Peyer's patch (tissue), 4 donors: ENCODE measurements around the gene ACSM6. TPM values are rescaled to one million over a fixed set of nuclear protein-coding genes. Genes with fewer than 3 reads are reported as not detected.

ENCODE experiments used
- DNase-seq, 3 donors: peaks; one replicate each; pipeline ENCODE4 v3.0.0-alpha.2; 2017 to 2019
- H3K27ac ChIP-seq, 4 donors: fragments of 200-600 bp; sonication (generic); one replicate each; pipeline ENCODE4 v1.5.1; 2016 to 2019
- H3K27me3 ChIP-seq, 2 donors: fragments of 200-600 bp; sonication (generic); one replicate each; pipeline ENCODE4 v1.5.1; 2019
- H3K36me3 ChIP-seq, 3 donors: fragments of 200-600 bp; sonication (generic); one replicate each; pipeline ENCODE4 v1.5.1; 2016 to 2019
- H3K4me1 ChIP-seq, 4 donors: fragments of 200-600 bp; sonication (generic); one replicate each; pipeline ENCODE4 v1.5.1; 2016 to 2019
- H3K4me3 ChIP-seq, 4 donors: fragments of 200-600 bp; sonication (generic); 1 replicate in 3 of 4; 2 replicates in 1 of 4; pipeline ENCODE4 v1.5.1; 2016 to 2019; ENCODE audit warnings: mild to moderate bottlenecking in 1 of 4
- H3K9me3 ChIP-seq, 4 donors: fragments of 200-600 bp; sonication (generic); one replicate each; pipeline ENCODE4 v1.5.1; 2016 to 2019; ENCODE audit warnings: mild to moderate bottlenecking in 1 of 4
- POLR2A ChIP-seq, 2 donors: fragments of 450-650 bp; IDR thresholded peaks; one replicate each; pipeline ENCODE4 v1.5.1; 2017; ENCODE audit warnings: antibody characterized with exemption in 2 of 2, mild to moderate bottlenecking in 2 of 2, moderate library complexity in 2 of 2
- total RNA-seq, 4 donors: library from RNA; depleted of rRNA; stranded (reverse); fragments of >200 nt; gene quantifications; one replicate each; pipeline ENCODE4 v1.1.0, GENCODE V29; 2016
- TF ChIP-seq, protein P1 (sequence below), 6 experiments: fragments of 450-650 bp in 4 of 6; fragments of 200-600 bp in 2 of 6; sonication (generic) in 1 of 6; IDR thresholded peaks; one replicate each; pipeline ENCODE4 v1.5.1; 2017 to 2019; ENCODE audit warnings: antibody characterized with exemption in 6 of 6, mild to moderate bottlenecking in 3 of 6, moderate library complexity in 1 of 6

ACSM6 gene
- total RNA-seq, 4 donors from 2014 or later = not detected

DNA sequence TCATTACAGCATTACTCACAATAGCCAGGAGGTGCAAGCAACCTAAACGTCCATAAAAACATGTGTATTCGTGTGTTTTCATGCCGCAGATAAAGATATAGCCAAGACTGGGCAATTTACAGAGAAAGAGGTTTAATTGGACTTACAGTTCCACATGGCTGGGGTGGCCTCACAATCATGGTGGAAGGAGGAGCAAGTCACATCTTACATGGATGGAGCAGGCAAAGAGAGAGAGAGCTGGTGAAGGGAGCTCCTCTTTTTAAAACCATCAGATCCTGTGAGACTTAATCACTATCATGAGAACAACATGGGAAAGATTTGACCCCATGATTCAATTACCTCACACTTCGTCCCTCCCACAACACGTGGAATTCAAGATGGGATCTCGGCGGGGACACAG lies 63.8 kb downstream of the ACSM6 start:
- Histone ChIP-seq H3K4me1 (peaks cover 0 to 18% (median 0%) of the 10 kb centered on the region in 4 donors), H3K4me3 (no peak overlapping the region), H3K9me3 (no peaks in the 10 kb centered on the region), H3K27me3 (no peaks in the 10 kb centered on the region), H3K36me3 (peaks cover 0 to 72% (median 0%) of the 10 kb centered on the region in 3 donors), H3K27ac (no peak overlapping the region)
- TF ChIP-seq, protein P1, sequence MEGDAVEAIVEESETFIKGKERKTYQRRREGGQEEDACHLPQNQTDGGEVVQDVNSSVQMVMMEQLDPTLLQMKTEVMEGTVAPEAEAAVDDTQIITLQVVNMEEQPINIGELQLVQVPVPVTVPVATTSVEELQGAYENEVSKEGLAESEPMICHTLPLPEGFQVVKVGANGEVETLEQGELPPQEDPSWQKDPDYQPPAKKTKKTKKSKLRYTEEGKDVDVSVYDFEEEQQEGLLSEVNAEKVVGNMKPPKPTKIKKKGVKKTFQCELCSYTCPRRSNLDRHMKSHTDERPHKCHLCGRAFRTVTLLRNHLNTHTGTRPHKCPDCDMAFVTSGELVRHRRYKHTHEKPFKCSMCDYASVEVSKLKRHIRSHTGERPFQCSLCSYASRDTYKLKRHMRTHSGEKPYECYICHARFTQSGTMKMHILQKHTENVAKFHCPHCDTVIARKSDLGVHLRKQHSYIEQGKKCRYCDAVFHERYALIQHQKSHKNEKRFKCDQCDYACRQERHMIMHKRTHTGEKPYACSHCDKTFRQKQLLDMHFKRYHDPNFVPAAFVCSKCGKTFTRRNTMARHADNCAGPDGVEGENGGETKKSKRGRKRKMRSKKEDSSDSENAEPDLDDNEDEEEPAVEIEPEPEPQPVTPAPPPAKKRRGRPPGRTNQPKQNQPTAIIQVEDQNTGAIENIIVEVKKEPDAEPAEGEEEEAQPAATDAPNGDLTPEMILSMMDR (IDR thresholded peaks at IDR 0.05) = no peak
- no peak for TF ChIP-seq POLR2A (IDR thresholded peaks at IDR 0.05)
- no peak for DNase-seq

DNA sequence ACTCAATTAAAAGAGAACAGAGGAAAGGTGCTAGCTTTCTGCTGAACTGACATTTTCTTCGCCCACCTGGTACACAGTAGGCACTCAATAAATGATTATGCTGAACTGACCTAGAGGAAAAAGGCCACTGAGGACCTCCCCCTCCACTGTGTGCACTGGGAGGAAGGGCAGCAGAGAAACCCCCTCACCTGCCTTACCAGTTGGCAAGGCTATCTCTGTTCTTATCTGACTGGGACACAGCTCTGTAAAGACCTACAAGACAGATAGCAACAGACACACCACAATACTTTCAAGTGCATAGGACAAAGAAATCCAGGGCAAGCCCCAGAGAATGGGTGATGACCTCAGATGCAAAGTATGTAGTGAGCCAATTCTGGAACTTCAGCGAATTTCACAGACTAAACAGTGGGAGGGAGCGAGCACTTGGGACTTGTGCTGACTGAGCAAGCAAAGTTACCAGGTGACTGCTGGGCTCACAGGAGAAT lies 66.4 kb downstream of the ACSM6 start:
- Histone ChIP-seq H3K36me3 (peaks cover 0 to 89% (median 0%) of the 10 kb centered on the region in 3 donors), H3K4me3 (no peak overlapping the region), H3K4me1 (peaks cover 0 to 21% (median 1%) of the 10 kb centered on the region in 4 donors), H3K27ac (peak overlapping the region in 3 of 4 donors; percentile 31 to 65 (median 60)), H3K9me3 (no peaks in the 10 kb centered on the region), H3K27me3 (no peaks in the 10 kb centered on the region)
- no peak for DNase-seq
- TF ChIP-seq, protein P1 (IDR thresholded peaks at IDR 0.05) = no peak
- TF ChIP-seq POLR2A (IDR thresholded peaks at IDR 0.05) = no peak

DNA sequence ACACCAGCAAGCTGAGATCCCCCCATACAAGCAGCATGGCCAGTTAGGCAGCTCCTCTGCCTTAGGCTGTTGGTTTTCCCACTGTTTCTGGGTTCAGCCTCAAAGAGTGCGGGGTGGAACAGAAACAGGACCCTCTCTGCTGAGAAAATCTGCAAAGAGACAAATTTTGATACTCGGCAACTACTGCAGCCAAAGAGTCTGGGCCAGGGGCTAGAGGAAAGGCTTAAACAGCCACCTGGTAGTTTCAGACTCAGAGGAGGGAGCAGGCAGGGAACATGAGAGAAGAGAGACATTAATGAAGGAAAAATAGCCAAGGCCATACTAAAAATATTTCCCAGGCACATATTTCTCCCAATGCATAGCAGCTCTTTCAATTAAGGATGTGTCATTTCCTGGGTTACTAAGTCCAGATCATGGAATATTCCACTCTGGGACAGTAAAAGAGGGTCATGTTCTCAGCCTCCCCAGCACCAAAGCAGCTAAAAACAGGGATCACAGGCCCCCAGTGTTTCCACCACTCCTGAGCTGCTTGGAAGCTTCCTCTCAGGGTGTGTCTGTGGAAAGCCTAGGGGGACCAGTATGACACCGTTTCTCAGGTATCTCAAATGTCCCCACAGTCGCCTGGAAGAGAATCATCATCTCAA lies 67.0 kb downstream of the ACSM6 start:
- no peak overlapping the region for H3K4me3 ChIP-seq
- peaks cover 0 to 26% (median 1%) of the 10 kb centered on the region in 4 donors for H3K4me1 ChIP-seq
- H3K36me3 ChIP-seq = peaks cover 0 to 87% (median 0%) of the 10 kb centered on the region in 3 donors
- H3K27ac ChIP-seq = peak overlapping the region in 3 of 4 donors; percentile 31 to 65 (median 60)
- no peaks in the 10 kb centered on the region for H3K9me3 ChIP-seq
- TF ChIP-seq POLR2A (IDR thresholded peaks at IDR 0.05) = no peak
- TF ChIP-seq, protein P1 (IDR thresholded peaks at IDR 0.05) = no peak
- no peaks in the 10 kb centered on the region for H3K27me3 ChIP-seq
- no peak for DNase-seq

DNA sequence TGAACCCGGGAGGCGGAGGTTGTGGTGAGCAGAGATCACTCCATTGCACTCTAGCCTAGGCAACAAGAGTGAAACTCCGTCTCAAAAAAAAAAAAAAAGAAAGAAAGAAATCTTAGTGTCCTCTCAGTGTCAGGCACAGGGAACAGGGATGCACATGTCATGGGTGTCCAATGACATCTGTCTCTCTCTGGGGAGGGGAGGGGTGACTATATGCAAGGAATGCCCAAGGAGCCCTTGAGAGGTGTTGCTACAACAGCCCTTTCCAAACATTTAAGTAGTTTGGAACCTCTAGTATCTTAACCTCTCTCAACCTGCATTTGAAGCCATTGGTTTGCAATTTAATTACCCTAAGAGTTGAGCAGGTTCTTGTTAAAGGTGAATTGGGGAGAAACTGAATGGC lies 67.9 kb downstream of the ACSM6 start:
- Histone ChIP-seq H3K36me3 (peaks cover 0 to 78% (median 0%) of the 10 kb centered on the region in 3 donors), H3K4me1 (peaks cover 0 to 31% (median 4%) of the 10 kb centered on the region in 4 donors), H3K4me3 (no peak overlapping the region), H3K27me3 (no peaks in the 10 kb centered on the region), H3K27ac (peak overlapping the region in 1 of 4 donors; percentile 60), H3K9me3 (no peaks in the 10 kb centered on the region)
- no peak for TF ChIP-seq POLR2A (IDR thresholded peaks at IDR 0.05)
- TF ChIP-seq, protein P1 (IDR thresholded peaks at IDR 0.05) = no peak
- DNase-seq = no peak

DNA sequence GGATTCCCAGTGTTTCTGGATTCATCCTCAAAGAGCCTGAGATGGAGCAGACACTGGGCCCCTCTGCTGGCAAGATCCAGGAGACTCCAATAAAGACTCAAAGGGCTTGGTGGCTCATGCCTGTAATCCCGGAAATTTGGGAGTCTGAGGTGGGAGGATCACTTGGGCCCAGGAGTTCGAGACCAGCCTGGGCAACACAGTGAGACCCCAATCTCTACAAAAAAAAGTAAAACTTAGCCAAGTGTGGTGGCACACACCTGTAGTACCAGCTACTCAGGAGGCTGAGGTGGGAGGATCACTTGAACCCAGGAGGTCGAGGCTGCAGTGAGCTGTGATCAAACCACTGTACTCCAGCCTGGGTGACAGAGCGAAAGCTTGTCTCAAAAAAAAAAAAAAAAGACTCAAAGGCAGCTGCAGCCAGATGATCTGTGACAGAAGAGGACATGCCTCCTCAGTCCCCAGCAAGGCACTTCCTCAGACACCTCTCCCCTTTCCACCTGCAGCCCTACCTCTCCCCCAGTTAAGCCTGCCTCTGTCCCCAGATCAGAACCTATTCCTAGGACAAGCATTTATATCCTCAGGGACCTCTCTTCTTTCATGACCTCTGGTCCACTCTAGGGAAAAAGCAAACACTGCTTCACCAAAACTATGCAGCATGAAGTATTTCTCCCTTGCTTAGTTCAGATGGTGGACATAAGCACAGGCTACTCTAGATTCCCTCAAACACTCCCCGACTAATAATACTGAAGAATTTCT lies 68.9 kb downstream of the ACSM6 start:
- Histone ChIP-seq H3K9me3 (no peaks in the 10 kb centered on the region), H3K36me3 (peaks cover 0 to 73% (median 0%) of the 10 kb centered on the region in 3 donors), H3K4me3 (no peak overlapping the region), H3K27ac (peak overlapping the region in 1 of 4 donors; percentile 60), H3K4me1 (peaks cover 0 to 41% (median 4%) of the 10 kb centered on the region in 4 donors), H3K27me3 (no peaks in the 10 kb centered on the region)
- TF ChIP-seq, protein P1 (IDR thresholded peaks at IDR 0.05) = no peak
- TF ChIP-seq POLR2A (IDR thresholded peaks at IDR 0.05) = no peak
- no peak for DNase-seq
